ENCODE data around the gene DDX46.

DDX46 gene

DNA sequence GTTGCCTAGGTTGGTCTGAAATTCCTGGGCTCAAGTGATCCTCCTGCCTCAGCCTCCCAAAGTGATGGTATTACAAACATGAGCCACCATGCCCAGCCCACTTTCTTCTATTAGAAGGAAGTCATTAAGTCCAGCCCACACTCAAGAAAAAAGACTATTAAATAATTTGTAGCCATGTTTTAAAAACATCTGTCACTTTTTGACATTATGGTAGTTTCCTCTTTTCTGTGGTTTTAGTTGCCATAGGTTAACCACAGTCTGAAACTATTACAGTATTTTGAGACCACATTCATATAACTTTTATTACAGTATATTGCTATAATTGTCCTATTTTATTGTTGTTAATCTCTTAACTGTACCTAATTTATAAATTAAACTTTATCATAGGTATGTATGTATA lies 55.2 kb downstream of the DDX46 start:
- Histone ChIP-seq H3K4me1 (no peaks in the 10 kb centered on the region), H3K4me3 (ENCODE audit: low read depth, low read length) (no peak overlapping the region), H3K36me3 (ENCODE audit: control insufficient read depth, insufficient read depth, low read length) (no peaks in the 10 kb centered on the region), H2AFZ (no peak overlapping the region), H3K79me2 (no peaks in the 10 kb centered on the region), H3K27ac (no peak overlapping the region), H3K27me3 (ENCODE audit: control insufficient read depth, insufficient read depth, low read length) (no peaks in the 10 kb centered on the region), H3K4me2 (ENCODE audit: low read length) (no peak overlapping the region), H3K9me3 (ENCODE audit: control insufficient read depth, low read length) (no peaks in the 10 kb centered on the region), H3K9ac (no peak overlapping the region)
- TF ChIP-seq, protein P1, sequence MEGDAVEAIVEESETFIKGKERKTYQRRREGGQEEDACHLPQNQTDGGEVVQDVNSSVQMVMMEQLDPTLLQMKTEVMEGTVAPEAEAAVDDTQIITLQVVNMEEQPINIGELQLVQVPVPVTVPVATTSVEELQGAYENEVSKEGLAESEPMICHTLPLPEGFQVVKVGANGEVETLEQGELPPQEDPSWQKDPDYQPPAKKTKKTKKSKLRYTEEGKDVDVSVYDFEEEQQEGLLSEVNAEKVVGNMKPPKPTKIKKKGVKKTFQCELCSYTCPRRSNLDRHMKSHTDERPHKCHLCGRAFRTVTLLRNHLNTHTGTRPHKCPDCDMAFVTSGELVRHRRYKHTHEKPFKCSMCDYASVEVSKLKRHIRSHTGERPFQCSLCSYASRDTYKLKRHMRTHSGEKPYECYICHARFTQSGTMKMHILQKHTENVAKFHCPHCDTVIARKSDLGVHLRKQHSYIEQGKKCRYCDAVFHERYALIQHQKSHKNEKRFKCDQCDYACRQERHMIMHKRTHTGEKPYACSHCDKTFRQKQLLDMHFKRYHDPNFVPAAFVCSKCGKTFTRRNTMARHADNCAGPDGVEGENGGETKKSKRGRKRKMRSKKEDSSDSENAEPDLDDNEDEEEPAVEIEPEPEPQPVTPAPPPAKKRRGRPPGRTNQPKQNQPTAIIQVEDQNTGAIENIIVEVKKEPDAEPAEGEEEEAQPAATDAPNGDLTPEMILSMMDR (IDR thresholded peaks at IDR 0.05), result no peak

DNA sequence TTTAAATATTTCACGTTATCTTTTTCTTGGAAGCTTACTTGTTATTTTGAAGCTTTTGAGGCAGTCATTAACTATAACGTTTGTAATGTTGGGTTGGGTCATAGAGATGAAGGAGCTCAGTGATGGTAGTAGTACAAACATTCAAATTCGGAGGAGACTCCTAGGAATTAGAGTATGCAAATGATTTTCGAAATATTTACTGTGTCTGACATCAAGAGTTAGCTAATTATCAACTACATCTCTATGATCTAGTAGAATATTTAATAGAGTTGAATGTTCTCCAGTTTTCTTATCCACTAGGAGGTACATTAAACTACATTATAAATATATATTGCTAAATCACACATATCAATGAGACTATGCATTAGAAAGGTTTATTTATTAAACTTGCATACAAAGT lies 58.4 kb downstream of the DDX46 start:
- Histone ChIP-seq H3K4me2 (ENCODE audit: low read length) (no peak overlapping the region), H3K4me1 (no peaks in the 10 kb centered on the region), H3K27ac (no peak overlapping the region), H3K4me3 (ENCODE audit: low read depth, low read length) (no peak overlapping the region), H3K9me3 (ENCODE audit: control insufficient read depth, low read length) (no peaks in the 10 kb centered on the region), H2AFZ (no peak overlapping the region), H3K79me2 (no peaks in the 10 kb centered on the region), H3K36me3 (ENCODE audit: control insufficient read depth, insufficient read depth, low read length) (no peaks in the 10 kb centered on the region), H3K9ac (no peak overlapping the region), H3K27me3 (ENCODE audit: control insufficient read depth, insufficient read depth, low read length) (no peaks in the 10 kb centered on the region)
- TF ChIP-seq, protein P1 (IDR thresholded peaks at IDR 0.05), result no peak

DNA sequence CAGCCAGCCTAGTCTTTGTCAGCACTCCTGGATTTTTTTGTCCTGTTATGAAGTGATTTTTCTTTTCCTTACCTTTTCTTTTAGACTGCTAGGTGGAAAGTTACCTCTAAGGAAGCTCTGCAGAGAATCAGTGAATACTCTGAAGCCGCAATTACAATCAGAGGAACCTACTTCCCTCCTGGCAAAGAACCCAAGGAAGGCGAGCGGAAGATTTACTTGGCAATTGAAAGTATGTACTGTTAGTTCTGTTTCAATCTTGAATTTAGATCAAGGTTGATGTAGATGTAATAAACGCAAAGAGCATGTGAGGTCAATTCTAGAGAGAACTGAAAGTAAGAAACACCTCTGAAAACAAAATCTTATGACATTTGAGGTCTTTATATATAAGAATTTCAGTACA lies 60.2 kb downstream of the DDX46 start:
- Histone ChIP-seq H3K4me3 (ENCODE audit: low read depth, low read length) (no peak overlapping the region), H3K9me3 (ENCODE audit: control insufficient read depth, low read length) (no peaks in the 10 kb centered on the region), H3K79me2 (no peaks in the 10 kb centered on the region), H3K36me3 (ENCODE audit: control insufficient read depth, insufficient read depth, low read length) (no peaks in the 10 kb centered on the region), H3K4me1 (no peaks in the 10 kb centered on the region), H3K27ac (no peak overlapping the region), H3K9ac (no peak overlapping the region), H3K27me3 (ENCODE audit: control insufficient read depth, insufficient read depth, low read length) (no peaks in the 10 kb centered on the region), H2AFZ (no peak overlapping the region), H3K4me2 (ENCODE audit: low read length) (no peak overlapping the region)
- TF ChIP-seq, protein P1 (IDR thresholded peaks at IDR 0.05), result no peak

DNA sequence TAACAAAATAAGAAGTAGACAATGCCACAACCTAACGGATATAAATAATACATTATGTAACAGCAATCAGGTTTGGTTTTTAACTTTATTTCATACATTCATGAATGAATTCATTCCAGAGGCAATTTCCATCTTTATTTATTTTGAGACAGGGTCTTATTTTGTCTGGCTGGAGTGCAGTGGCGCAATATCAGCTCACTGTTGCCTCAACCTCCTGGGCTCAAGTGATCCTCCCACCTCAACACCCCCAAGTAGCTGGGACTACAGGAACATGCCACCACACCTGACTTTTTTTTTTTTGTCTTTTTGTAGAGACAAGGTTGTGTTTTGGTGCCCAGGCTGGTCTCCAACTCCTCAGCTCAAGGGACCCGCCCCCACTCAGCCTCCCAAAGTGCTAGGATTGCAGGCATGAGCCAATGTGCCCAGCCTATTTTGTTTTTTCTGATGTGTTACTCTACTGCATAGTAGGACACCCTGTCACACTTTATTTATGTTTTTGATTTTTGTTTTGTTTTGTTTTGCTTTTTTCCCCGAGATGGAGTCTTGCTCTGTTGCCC lies 60.9 kb downstream of the DDX46 start:
- H3K4me2 ChIP-seq (ENCODE audit: low read length), result no peak overlapping the region
- no peaks in the 10 kb centered on the region for H3K9me3 ChIP-seq (ENCODE audit: control insufficient read depth, low read length)
- TF ChIP-seq, protein P1 (IDR thresholded peaks at IDR 0.05), result no peak
- H3K4me3 ChIP-seq (ENCODE audit: low read depth, low read length), result no peak overlapping the region
- H3K4me1 ChIP-seq, result no peaks in the 10 kb centered on the region
- H3K27me3 ChIP-seq (ENCODE audit: control insufficient read depth, insufficient read depth, low read length), result no peaks in the 10 kb centered on the region
- H2AFZ ChIP-seq, result no peak overlapping the region
- no peaks in the 10 kb centered on the region for H3K79me2 ChIP-seq
- no peak overlapping the region for H3K9ac ChIP-seq
- H3K36me3 ChIP-seq (ENCODE audit: control insufficient read depth, insufficient read depth, low read length), result no peaks in the 10 kb centered on the region
- H3K27ac ChIP-seq, result no peak overlapping the region

DNA sequence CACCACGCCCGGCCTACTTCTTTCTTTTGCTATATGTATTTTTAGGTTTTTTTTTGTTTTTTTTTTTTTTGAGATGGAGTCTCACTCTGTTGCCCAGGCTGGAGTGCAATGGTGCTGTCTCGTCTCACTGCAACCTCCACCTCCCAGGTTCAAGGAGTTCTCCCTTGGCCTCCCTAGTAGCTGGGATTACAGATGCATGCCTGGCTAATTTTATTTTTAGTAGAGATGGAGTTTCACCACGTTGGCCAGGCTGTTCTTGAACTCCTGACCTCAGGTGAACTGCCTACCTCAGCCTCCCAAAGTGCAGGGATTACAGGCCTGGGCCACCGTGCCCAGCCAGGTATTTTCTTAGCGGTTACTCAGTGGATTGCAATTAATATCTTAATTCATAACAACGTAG lies 63.3 kb downstream of the DDX46 start:
- H3K9me3 ChIP-seq (ENCODE audit: control insufficient read depth, low read length), result no peaks in the 10 kb centered on the region
- H3K4me3 ChIP-seq (ENCODE audit: low read depth, low read length), result no peak overlapping the region
- H3K9ac ChIP-seq, result no peak overlapping the region
- no peaks in the 10 kb centered on the region for H3K27me3 ChIP-seq (ENCODE audit: control insufficient read depth, insufficient read depth, low read length)
- no peaks in the 10 kb centered on the region for H3K79me2 ChIP-seq
- no peak overlapping the region for H2AFZ ChIP-seq
- TF ChIP-seq, protein P1 (IDR thresholded peaks at IDR 0.05), result no peak
- H3K4me2 ChIP-seq (ENCODE audit: low read length), result no peak overlapping the region
- H3K36me3 ChIP-seq (ENCODE audit: control insufficient read depth, insufficient read depth, low read length), result no peaks in the 10 kb centered on the region
- no peaks in the 10 kb centered on the region for H3K4me1 ChIP-seq
- H3K27ac ChIP-seq, result no peak overlapping the region
